ENCODE data around the gene NFAT5.
"Not testable (repeated sequence)": the region's sequence is repeated elsewhere in the genome, so short reads cannot be mapped to it uniquely, and the experiment has no call there.

NFAT5 gene

DNA sequence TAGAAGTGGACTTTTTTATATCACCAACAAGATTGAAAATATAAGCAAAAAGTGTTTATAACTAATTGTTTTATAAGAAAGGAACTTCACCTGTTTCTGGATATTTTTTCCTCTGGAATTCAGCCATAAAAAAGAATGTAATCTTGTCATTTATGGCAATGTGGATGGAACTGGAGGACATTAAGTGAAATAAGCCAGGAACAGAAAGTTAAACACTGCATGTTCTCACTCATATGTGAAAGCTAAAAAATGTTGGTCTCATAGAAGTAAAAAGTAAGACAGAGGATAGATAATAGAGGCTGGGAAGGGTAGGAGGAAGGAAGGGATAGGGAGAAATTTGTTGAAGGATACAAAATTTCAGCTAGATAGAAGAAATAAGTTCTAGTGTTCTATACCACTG lies 67.6 kb downstream of the NFAT5 start:
- Histone ChIP-seq H2AFZ (ENCODE audit: low read depth, low read length) (no peak overlapping the region), H3K79me2 (ENCODE audit: insufficient read depth, low read length) (no peaks in the 10 kb centered on the region), H3K4me1 (ENCODE audit: insufficient read depth, low read length) (no peaks in the 10 kb centered on the region), H3K4me3 (ENCODE audit: low read depth in 1 of 2, low read length in 2 of 2) (no peak overlapping the region), H3K27ac (ENCODE audit: low read length) (no peak overlapping the region), H3K9me3 (ENCODE audit: insufficient read depth, low read length, severe bottlenecking) (peaks cover 12% of the 10 kb centered on the region), H3K36me3 (ENCODE audit: insufficient read depth, low read length) (peaks cover 36% of the 10 kb centered on the region), H3K9ac (ENCODE audit: low read depth, low read length) (no peak overlapping the region), H4K20me1 (ENCODE audit: insufficient read depth, low read length) (no peaks in the 10 kb centered on the region; the same call in 1 of the 2 replicates), H3K4me2 (ENCODE audit: insufficient read depth, low read length) (no peak overlapping the region), H3K27me3 (ENCODE audit: insufficient read depth, low read length, poor library complexity) (no peaks in the 10 kb centered on the region)
- no peak for TF ChIP-seq EZH2 (IDR thresholded peaks at IDR 0.05; ENCODE audit: borderline replicate concordance, low read depth, low read length, severe bottlenecking)
- TF ChIP-seq, protein P1, sequence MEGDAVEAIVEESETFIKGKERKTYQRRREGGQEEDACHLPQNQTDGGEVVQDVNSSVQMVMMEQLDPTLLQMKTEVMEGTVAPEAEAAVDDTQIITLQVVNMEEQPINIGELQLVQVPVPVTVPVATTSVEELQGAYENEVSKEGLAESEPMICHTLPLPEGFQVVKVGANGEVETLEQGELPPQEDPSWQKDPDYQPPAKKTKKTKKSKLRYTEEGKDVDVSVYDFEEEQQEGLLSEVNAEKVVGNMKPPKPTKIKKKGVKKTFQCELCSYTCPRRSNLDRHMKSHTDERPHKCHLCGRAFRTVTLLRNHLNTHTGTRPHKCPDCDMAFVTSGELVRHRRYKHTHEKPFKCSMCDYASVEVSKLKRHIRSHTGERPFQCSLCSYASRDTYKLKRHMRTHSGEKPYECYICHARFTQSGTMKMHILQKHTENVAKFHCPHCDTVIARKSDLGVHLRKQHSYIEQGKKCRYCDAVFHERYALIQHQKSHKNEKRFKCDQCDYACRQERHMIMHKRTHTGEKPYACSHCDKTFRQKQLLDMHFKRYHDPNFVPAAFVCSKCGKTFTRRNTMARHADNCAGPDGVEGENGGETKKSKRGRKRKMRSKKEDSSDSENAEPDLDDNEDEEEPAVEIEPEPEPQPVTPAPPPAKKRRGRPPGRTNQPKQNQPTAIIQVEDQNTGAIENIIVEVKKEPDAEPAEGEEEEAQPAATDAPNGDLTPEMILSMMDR (IDR thresholded peaks at IDR 0.05; ENCODE audit: borderline replicate concordance, extremely low read depth, low read length, poor library complexity, severe bottlenecking), result no peak
- DNase-seq (no peak), ATAC-seq (ENCODE audit: insufficient read depth, low read depth) (no peak)

DNA sequence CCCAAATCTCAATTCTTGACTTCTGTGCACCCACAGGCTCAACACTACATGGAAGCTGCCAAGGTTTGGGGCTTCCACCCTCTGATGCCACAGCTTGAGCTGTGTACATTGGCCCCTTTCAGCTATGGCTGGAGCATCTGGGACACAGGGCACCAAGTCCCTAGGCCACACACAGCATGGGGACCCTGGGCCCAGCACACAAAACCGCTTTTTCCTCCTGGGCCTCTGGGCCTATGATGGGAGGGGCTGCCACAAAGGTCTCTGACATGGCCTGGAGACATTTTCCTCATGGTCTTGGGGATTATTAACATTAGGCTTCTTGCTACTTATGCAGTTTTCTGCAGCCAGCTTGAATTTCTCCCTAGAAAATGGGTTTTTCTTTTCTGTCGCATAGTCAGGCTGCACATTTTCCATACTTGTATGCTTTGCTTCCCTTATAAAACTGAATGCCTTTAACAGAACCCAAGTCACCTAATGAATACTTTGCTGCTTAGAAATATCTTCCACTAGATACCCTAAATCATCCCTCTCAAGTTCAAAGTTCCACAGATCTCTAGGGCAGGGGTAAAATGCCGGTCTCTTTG lies 70.9 kb downstream of the NFAT5 start:
- peaks cover 12% of the 10 kb centered on the region for H3K9me3 ChIP-seq (ENCODE audit: insufficient read depth, low read length, severe bottlenecking)
- not testable (repeated sequence) for H2AFZ ChIP-seq (ENCODE audit: low read depth, low read length); H4K20me1 ChIP-seq (ENCODE audit: insufficient read depth, low read length); H3K4me3 ChIP-seq (ENCODE audit: low read depth in 1 of 2, low read length in 2 of 2); DNase-seq; H3K4me1 ChIP-seq (ENCODE audit: insufficient read depth, low read length); ATAC-seq (ENCODE audit: insufficient read depth, low read depth); H3K27me3 ChIP-seq (ENCODE audit: insufficient read depth, low read length, poor library complexity); H3K79me2 ChIP-seq (ENCODE audit: insufficient read depth, low read length); H3K9ac ChIP-seq (ENCODE audit: low read depth, low read length); H3K27ac ChIP-seq (ENCODE audit: low read length); H3K4me2 ChIP-seq (ENCODE audit: insufficient read depth, low read length)
- peaks cover 29% of the 10 kb centered on the region for H3K36me3 ChIP-seq (ENCODE audit: insufficient read depth, low read length)

DNA sequence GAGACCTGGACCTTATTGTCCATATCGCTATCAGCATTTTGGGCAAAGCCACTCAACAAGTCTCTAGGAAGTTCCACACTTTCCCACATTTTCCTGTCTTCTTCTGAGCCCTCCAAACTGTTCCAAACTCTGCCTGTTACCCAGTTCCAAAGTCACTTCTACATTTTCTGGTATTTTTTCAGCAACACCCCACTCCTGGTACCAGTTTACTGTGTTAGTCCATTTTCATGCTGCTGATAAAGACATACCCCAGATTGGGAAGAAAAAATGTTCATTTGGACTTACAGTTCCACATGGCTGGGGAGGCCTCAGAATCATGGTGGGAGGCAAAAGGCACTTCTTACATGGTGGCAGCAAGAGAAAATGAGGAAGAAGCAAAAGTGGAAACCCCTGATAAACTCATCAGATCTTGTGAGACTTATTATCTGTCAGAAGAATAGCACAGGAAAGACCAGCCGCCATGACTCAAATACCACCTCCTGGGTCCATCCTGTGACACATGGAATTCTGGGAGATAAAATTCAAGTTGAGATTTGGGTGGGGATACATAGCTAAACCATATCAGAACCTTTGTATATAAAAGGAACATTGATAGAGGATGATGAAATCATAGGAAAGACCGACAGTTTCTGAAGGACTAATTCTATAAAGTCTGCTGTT lies 71.6 kb downstream of the NFAT5 start:
- not testable (repeated sequence) for H4K20me1 ChIP-seq (ENCODE audit: insufficient read depth, low read length); H2AFZ ChIP-seq (ENCODE audit: low read depth, low read length); H3K27ac ChIP-seq (ENCODE audit: low read length); H3K4me1 ChIP-seq (ENCODE audit: insufficient read depth, low read length); H3K9ac ChIP-seq (ENCODE audit: low read depth, low read length); ATAC-seq (ENCODE audit: insufficient read depth, low read depth); H3K27me3 ChIP-seq (ENCODE audit: insufficient read depth, low read length, poor library complexity); DNase-seq; H3K79me2 ChIP-seq (ENCODE audit: insufficient read depth, low read length); H3K4me3 ChIP-seq (ENCODE audit: low read depth in 1 of 2, low read length in 2 of 2); H3K4me2 ChIP-seq (ENCODE audit: insufficient read depth, low read length)
- H3K9me3 ChIP-seq (ENCODE audit: insufficient read depth, low read length, severe bottlenecking), result peaks cover 12% of the 10 kb centered on the region
- peaks cover 26% of the 10 kb centered on the region for H3K36me3 ChIP-seq (ENCODE audit: insufficient read depth, low read length)

DNA sequence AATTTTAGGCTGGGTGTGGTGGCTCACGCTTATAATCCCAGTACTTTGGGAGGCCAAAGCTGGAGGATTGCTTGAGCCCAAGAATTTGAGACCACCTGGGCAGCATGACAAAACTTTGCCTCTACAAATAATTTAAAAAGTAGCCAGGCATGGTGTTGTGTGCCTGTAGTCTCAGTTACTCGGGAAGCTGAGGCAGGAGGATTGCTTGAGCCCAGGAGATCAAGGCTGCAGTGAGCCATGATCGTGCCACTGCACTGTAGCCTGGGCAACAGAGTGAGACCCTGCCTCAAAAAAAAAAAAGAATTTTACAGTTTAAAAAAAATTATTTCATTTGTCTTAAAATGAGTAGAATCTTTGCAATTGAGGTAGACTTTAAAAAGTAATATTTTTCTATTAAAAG lies 78.2 kb downstream of the NFAT5 start:
- not testable (repeated sequence) for DNase-seq; H3K79me2 ChIP-seq (ENCODE audit: insufficient read depth, low read length); H3K27ac ChIP-seq (ENCODE audit: low read length); H4K20me1 ChIP-seq (ENCODE audit: insufficient read depth, low read length); H2AFZ ChIP-seq (ENCODE audit: low read depth, low read length); H3K4me1 ChIP-seq (ENCODE audit: insufficient read depth, low read length); H3K27me3 ChIP-seq (ENCODE audit: insufficient read depth, low read length, poor library complexity); ATAC-seq (ENCODE audit: insufficient read depth, low read depth); H3K9me3 ChIP-seq (ENCODE audit: insufficient read depth, low read length, severe bottlenecking); H3K4me3 ChIP-seq (ENCODE audit: low read depth in 1 of 2, low read length in 2 of 2); H3K9ac ChIP-seq (ENCODE audit: low read depth, low read length); H3K4me2 ChIP-seq (ENCODE audit: insufficient read depth, low read length)
- H3K36me3 ChIP-seq (ENCODE audit: insufficient read depth, low read length), result peaks cover 15% of the 10 kb centered on the region

DNA sequence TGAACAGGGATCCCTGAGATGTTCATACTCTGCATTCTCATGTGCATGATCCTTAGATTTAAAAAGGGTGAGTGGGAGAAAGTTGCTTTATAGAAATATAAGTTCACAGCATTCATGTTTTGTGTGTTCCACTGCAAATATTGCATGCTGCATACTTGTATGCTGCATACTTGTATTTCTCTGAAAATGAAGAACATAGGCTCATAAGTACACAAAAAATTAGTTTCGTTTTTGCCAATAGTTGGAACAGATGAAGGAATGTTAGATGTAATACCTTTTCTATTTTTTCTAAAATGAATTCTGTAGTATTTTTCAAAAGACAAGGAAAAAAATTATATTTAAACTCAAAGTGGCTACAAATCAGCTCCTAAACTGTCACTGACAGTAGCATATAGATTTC lies 79.0 kb downstream of the NFAT5 start:
- Histone ChIP-seq H3K9ac (ENCODE audit: low read depth, low read length) (no peak overlapping the region), H3K27me3 (ENCODE audit: insufficient read depth, low read length, poor library complexity) (no peaks in the 10 kb centered on the region), H4K20me1 (ENCODE audit: insufficient read depth, low read length) (no peaks in the 10 kb centered on the region), H3K4me1 (ENCODE audit: insufficient read depth, low read length) (no peaks in the 10 kb centered on the region), H3K36me3 (ENCODE audit: insufficient read depth, low read length) (peaks cover 21% of the 10 kb centered on the region), H3K27ac (ENCODE audit: low read length) (no peak overlapping the region), H3K4me3 (ENCODE audit: low read depth in 1 of 2, low read length in 2 of 2) (no peak overlapping the region), H3K9me3 (ENCODE audit: insufficient read depth, low read length, severe bottlenecking) (no peaks in the 10 kb centered on the region), H3K79me2 (ENCODE audit: insufficient read depth, low read length) (no peaks in the 10 kb centered on the region), H3K4me2 (ENCODE audit: insufficient read depth, low read length) (no peak overlapping the region), H2AFZ (ENCODE audit: low read depth, low read length) (no peak overlapping the region)
- DNase-seq, result no peak
- no peak for ATAC-seq (ENCODE audit: insufficient read depth, low read depth)
- TF ChIP-seq, protein P1 (IDR thresholded peaks at IDR 0.05; ENCODE audit: borderline replicate concordance, extremely low read depth, low read length, poor library complexity, severe bottlenecking), result no peak
- TF ChIP-seq EZH2 (IDR thresholded peaks at IDR 0.05; ENCODE audit: borderline replicate concordance, low read depth, low read length, severe bottlenecking), result no peak

All from DND-41 (cell line).